ENCODE results near the gene ORMDL1.

ORMDL1 gene, protein sequence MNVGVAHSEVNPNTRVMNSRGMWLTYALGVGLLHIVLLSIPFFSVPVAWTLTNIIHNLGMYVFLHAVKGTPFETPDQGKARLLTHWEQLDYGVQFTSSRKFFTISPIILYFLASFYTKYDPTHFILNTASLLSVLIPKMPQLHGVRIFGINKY

GRCh38 chr2:189783927-189784867, at the start of gene ORMDL1, which contains the start of gene PMS1:
Gene ORMDL1, minus strand, starts transcription at chr2:189784339. Its CDS starts 1,744 bp downstream, at chr2:189782595.
Gene PMS1, plus strand, starts transcription at chr2:189784450. Its CDS starts 7,360 bp downstream, at chr2:189791810.
- peak; percentile 94 for DNase-seq

- DNase-seq, result no peak
These were observed 46.4 kb upstream of the ORMDL1 start for GRCh38 chr2:189830510-189830909.

GRCh38 chr2:189829102-189829833, 45.1 kb upstream of the ORMDL1 start:
- no peak for DNase-seq

DNA sequence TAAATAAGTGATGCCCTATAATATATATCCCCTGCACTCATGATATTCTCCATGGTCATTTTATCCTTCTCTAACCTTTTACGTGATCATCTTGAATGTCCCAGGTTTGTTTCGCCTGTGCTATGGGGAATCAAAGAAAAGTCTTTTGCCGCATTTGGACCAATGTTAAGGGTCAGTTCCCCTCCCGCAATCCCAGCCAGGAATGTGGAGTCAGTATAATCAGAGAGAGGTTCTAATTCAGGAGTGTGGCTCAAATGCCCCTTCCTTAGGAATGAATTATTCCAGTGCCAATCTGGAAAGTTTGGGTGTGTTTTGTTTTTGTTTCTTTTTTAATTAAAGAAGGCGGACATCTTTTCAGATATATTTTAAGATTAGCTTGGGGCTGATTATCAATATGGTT, 41.9 kb upstream of the ORMDL1 start:
- no peak for DNase-seq

DNA sequence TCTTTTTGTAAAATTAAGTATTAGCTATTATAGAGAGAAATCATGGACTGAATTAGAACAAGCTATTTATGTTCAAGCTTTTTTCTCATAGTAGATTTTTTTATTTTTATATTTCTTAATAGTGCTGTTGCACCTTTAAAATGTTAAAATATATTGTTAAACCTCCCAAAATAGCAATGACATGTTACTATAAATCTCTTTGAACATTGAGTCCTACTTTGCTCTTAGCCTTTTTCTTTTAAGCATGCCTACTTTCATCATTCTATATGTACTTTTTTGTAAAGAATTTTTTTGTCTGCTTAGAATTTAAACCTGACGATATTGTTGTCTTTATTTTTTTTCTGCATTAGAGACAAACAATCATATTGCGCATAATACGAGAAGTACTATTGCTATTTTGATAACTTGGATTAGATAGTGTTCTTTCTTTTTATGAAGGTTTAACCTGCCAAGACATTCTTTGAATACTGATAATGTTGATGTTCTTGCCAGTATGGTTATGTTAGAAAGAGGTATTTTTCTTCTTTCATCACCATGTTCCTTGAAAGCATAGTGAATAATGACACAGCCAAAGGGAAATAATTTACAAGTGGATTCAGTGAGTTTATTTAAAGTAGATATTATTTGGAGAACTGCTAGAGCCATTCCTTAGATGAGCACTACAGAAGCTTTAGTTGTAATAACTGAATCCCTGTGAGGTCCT, 40.7 kb upstream of the ORMDL1 start:
- no peak for DNase-seq

DNA sequence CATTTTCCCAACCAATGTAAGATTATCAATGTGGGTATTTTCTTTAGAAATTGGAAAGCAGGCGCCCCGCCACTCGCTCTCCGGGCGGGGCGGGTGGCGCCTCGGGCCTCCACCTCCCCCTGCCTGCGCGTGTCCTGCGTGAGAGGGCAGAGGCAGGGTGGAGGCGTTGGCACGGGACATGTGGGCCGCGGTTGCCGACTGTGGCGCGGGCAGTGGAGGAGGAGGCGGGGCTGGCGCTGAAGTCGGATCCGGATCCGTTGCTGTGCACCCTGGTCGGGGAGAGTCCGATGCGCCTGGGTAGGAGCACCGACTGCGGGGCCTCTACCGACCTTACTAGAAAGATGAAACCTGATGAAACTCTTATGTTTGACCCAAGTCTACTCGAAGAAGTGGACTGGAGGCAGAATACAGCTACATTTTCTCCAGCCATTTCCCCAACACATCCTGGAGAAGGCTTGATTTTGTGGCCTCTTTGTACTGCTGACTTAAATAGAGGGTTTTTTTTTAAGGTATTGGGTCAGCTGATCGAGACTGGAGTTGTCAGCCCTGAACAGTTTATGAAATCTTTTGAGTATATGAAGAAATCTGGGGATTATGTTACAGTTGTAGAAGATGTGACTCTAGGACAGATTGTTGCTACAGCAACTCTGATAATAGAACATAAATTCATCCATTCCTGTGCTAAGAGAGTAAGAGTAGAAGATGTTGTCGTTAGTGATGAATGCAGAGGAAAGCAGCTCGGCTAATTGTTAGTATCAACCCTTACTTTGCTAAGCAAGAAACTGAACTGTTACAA, 38.0 kb upstream of the ORMDL1 start:
- DNase-seq, result no peak

DNA sequence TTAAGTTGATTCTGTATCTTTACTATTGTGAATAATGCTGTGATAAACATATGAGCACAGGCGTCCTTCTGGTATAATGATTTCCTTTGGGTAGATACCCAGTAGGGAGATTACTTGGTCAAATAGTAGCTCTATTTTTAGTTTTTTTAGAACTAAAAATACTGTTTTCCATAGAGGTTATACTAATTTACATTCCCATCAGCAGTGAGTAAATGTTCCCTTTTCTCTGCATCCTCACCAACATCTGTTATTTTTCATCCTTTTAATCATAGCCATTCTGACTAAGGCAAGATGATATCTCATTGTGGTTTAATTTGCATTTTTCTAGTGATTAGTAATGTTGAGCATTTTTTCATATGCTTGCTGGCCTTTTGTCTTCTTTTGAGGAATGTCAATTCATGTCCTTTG, 35.2 kb upstream of the ORMDL1 start:
- DNase-seq, result no peak

- DNase-seq, result no peak
These were observed 34.3 kb upstream of the ORMDL1 start for GRCh38 chr2:189818249-189819038.

DNA sequence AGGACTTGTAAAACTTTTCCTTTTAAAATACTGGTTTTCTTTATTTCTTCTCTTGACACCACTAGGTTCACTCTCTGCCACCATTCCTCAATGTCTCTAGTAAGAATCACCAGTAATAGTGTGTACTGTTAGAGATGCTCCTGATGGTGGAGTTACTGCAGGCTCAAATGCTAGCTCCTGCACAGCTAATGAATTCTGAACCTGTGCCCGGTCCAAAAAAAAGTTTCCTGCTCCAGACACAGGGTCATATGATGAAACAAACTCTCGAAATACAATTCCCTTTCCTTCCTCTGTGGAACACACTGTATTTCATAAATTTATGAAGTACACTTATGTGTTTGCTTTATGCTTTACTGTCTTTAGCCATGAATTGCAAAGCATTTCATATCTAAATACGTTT, 19.3 kb upstream of the ORMDL1 start:
- no peak for DNase-seq

- no peak for DNase-seq
These were observed 18.3 kb upstream of the ORMDL1 start for GRCh38 chr2:189802396-189802912.

- DNase-seq, result no peak
These were observed 15.4 kb upstream of the ORMDL1 start for GRCh38 chr2:189799531-189799930.

DNA sequence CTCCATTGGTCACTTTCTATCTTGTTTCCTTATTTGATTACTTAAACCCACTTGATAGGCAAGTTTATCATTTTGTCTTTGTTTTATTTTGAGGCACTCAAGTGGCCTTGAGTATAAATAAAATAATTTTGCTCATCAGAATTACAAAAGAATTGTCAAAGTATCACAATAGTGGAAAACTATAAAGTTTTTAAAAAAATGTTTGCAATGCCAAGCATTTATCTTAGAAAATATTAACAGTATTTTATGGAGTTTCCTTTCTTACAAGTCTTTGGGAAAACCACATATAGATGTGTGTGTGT, 14.8 kb upstream of the ORMDL1 start:
- DNase-seq, result no peak

DNA sequence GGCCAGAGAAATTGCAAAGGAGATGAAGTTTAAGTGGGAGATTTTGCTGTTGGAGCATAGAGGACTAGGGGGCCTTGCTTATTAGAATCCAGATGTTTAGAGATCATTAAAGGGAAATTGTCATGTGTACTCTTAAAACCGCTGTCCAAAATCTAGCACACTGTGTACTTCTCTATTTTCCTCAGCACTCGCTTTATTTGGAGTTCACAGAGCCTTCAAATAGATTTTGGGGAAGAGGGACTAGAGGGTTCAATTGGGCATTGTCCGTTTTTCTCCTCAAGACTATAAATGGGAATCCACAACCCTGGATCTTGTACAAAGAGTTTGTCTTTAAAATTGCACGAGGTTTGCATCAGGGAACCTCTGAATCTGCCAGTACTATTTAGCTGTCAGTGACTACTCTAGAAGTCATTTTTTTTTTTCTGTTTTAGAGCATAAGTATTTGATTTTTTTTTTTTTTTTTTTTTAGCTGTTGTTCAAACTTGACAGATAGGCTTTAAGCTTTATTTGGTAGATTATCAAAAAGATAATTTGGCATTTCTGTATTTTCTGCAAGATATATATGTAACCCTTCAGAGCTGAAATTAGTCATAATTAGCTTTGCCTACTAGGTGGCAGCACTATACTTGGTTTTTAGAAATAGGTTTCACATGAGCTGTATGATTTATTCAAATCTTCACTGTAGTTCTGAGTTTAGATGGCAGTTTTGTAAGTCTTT, 14.3 kb upstream of the ORMDL1 start:
- DNase-seq, result peak; percentile 26

DNA sequence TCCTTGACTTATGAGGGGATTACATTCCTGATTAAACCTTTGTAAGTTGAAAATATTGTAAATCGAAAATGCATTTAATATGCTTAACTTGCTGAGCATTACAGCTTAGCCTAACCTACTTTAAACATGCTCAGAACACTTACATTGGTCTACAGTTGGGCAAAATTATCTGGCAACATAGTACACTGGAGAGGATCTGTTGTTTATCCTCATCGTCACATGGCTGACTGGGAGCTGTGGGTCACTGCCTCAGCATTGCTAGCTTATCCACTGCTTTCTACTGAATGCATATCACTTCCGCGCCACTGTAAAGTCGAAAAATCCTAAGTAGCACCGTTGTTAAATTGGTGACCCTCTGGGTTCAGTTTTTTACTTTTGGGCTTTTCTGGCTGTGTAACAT, 13.8 kb upstream of the ORMDL1 start:
- no peak for DNase-seq

- no peak for DNase-seq
These were observed 10.2 kb upstream of the ORMDL1 start for GRCh38 chr2:189794310-189794709.

DNA sequence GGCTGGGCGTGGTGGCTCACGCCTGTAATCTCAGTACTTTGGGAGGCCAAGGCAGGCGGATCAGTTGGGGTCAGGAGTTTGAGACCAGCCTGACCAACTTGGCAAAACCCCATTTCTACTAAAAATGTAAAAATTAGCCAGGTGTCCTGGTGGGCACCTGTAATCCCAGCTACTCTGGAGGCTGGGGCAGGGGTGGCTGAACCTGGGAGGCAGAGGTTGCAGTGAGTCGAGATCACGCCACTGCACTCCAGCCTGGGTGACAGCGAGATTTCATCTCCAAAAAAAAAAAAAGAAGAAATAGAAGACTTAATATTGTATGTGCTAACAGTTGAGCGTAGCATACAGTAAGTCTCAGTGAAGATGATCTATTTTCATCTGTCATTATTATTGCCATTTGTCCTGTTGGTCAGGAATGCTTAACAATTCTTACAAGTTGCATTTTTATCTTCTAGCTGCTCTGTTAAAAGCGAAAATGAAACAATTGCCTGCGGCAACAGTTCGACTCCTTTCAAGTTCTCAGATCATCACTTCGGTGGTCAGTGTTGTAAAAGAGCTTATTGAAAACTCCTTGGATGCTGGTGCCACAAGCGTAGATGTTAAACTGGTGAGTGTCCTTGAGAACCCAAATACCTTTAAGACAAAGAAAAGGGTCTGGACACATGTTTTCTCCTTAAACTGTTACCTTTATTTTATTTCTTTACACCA, 7.4 kb upstream of the ORMDL1 start:
- DNase-seq, result peak; percentile 54

GRCh38 chr2:189783451-189783926, 650 bp downstream of the ORMDL1 start:
- DNase-seq, result peak; percentile 40

DNA sequence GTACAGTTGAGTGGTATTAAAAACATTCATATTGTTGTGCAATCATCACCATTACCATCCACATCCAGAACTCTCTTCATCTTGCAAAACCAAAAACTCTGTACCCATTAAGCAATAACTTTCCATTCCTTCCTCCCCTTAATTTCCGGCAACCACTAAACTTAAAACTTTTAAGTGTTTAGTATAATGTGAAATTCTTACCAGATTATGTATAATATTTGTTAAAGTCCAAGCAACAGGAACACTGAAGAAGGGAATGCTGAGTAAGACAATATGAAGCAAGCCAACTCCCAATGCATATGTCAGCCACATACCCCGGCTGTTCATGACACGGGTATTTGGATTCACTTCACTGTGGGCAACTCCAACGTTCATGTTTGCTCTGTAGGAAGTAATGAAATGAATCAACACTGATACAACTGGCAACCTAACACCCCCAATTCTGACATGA, 1.9 kb downstream of the ORMDL1 start:
- peak; percentile 6 for DNase-seq

DNA sequence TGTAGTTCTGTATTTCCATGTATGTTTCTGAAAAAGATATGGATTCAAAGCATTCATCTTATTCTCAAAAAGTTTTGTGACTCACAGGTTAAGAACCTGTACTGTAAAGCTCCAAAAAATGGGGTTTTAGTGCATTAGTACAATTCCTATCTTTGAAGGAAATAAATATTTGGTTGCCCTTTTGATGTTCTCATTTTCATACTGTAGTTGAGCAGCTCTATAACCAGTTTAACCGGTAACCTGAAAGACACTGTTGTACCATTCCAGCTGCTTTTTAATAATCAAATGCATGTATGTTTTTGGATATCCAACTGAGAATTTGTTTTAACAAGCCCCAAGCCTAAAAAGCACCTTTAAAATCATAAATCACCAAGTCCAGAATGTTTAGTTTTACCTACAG, 11.9 kb downstream of the ORMDL1 start:
- no peak for DNase-seq
